NCI-H146 treated with DMSO at 0.1 percent for 48 hours (cell line): ENCODE results near the gene BPI.
"Not testable (repeated sequence)": the region's sequence is repeated elsewhere in the genome, so short reads cannot be mapped to it uniquely, and the experiment has no call there.

Source experiments
- DNase-seq: peaks from one replicate; lab custom pipeline; 2025; ENCODE audit not compliant: unreplicated experiment; lab: John Stamatoyannopoulos, UW

Gene BPI

GRCh38 chr20:38277691-38278090, 26.3 kb upstream of the BPI start:
- no peak for DNase-seq

- peak; percentile 77 for DNase-seq
These were observed 25.8 kb upstream of the BPI start for GRCh38 chr20:38278131-38278530.

GRCh38 chr20:38278763-38279162, 25.2 kb upstream of the BPI start:
- DNase-seq: no peak

- not testable (repeated sequence) for DNase-seq
These were observed 22.6 kb upstream of the BPI start for GRCh38 chr20:38281176-38281915.

DNA sequence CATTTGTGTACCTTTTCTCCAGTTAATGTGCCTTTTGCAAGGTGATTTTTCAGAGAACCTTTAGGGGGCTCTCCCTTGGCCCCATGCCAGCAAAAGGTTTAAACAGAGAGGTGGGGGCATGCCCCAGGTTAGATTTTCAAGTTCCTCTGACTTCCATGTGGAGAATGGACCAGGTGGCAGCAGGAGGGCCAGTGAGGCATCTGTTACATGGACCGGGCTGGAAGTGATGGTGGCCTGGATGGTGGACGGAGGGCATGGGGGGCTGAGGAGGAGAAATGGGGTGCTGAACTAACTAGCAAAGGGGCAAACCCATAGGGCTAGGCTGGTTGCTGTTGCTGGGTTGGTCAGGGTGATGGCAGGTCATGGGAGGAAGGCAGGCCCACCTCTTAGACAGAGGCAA, 20.7 kb upstream of the BPI start:
- no peak for DNase-seq

GRCh38 chr20:38284066-38284650, 19.8 kb upstream of the BPI start:
- DNase-seq: not testable (repeated sequence)

DNA sequence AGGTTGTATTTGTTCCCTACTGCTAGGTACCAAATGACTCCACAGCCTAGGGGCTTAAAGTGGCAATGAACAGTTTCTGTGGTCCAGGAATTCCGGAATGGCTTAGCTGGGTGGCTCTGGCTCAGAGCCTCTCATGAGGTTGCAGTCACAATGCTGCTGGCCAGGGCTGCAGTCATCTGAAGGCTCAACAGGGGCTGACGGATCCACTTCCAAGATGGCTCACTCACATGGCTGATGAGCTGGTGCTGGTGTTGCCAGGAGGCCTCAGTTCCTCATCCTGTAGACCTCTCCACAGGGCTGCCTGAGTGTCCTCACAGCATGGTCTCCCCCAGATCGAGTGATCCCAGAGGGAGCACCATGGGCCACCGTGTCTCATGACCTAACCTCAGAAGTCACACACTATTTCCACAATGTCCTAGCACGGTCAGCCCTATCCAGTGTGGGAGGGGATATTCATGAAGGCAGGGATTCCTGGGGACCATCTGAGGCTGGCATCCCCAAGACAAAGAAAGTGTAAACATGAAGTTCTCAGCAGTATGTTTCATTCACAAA, 19.0 kb upstream of the BPI start:
- DNase-seq: no peak

DNA sequence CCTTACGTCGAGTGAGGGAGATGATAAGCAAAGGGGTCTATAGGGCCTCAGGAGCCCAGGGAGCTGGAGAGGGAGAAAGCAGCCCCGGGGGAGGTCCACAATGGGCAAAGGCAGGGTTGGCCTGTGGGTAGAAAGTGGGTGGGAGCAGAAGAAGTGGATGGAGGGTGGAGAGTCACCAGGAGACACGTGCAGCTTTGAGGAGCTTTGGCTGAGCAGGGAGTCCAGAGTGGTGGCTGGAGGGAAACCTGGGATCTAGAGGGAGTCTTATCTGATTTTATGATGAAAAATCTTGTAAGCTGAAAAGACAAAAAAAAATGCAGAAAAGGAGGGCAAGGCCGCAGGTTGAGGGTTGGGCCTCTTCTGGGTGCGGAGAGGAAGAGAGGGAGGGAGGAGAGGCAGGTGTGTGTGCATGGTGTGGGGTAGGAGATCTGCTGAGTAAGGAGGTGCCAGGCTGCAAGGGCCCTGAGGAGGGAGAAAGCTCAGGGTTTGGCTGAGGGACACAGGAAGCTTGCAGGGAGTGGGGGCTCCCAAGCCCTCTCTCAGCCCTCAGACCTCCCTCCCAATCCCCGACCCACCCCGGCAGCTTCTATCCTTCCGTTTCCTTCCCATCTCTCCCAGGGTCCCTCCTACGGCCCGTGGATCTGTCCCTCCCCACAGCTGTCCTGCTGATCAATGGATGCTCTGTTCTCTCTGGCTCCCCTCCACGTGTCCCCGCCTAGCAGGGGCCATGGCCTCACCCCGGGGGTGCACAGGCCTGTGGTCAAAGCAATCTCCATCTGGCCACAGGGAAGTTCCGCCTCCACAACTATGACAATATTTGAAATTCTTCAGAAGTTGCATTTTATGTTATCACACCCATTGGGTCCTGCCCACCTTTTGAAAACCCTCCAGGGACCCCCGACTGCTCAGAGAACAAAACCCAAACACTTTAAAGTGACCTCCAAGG, 17.1 kb upstream of the BPI start:
- DNase-seq: peak; percentile 41

DNA sequence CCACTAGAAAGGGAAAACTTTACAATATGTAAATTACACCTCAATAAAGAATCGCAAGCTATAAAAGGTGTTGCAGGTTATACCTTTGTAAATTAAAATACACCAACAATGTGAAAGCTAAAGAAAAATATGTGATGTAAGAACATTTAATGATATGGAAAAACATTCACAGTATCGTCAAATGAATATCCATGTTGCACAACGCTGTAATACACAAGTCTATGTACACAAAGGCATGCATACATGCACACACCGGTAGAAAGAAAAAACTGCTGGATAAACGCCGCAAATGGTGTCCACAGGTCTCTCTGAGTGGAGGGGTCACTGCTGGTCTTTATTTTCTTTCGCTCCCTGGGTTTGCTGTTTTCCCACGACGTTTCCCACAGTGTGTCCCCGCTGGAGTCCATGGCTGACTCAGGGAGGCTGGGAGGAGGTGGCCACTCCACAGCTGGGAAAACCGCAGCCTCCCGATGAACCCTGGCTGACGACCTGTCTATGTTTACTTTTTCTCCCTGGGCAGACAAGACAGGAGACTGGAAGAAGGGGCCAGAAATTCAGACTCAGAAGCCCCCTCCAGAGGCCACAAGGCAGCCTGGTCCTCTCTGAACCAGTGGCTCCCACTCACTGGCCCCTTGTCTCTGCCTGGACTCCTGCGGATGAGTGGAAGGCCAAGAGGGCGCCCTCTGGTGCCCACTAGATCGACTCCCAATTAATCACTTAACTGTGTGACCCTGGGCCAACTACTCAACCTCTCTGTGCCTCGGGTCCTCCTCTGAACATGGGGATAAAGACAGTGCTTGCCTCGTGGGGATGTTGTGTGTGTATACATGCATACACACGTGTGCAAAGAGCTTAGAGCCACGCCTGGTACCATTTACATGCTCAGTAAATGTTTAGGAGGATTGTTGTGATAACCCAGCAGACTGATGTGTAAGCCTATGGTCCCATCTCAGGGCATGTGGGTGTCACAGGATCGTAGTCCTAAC, 12.8 kb upstream of the BPI start:
- DNase-seq: peak; percentile 54

- DNase-seq: no peak
These were observed 12.0 kb upstream of the BPI start for GRCh38 chr20:38291966-38292365.

DNA sequence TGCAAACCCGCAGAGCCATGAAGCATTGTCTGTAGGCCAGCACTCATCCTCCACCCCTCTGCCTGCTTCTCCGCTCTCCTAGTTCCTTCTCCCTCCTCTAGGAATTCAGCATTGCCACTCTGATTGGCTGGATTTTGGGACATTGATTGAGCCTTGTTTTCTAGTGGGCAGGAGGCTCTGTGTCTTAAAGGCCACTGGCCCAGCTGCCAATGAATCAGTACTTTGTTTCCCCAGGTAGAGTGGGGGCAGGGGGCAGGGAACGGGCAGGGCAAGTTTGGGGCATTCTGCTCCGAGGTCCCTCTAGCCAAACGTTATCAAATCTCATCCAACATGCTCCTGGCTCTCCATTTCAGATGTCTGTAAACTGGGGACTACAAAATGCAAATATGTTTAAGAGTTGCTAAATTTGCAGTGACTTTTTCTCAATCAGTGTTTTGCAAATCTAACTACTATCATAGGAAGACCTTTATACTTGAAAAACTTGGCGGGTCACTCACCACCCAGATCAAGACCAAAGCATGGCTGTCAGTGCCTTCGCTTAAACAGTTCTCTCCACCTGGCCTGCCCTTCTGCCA, 10.4 kb upstream of the BPI start:
- no peak for DNase-seq

DNA sequence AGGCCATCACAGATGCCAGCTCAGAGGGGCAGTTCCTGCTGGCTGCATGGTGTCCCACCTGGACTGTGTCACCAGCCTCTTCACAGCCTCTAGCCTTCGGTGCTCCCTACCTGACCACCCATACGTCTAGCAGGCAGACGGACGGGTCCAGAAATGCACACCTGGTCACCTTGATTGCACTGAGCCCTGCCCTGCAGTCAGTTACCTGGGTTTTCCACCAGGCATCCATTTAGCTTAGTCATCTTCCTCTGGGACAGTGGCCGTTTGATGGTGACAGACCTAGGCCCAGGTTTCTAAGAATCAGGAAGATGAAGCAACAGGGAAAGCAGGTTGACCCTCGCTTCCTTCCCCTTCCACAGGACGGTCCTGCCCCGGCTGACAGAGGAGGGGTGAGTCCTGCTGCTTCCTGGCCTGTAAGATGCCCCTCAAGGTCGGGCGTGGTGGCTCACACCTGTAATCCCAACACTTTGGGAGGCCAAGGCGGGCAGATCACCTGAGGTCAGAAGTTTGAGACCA, 9.8 kb upstream of the BPI start:
- DNase-seq: no peak

DNA sequence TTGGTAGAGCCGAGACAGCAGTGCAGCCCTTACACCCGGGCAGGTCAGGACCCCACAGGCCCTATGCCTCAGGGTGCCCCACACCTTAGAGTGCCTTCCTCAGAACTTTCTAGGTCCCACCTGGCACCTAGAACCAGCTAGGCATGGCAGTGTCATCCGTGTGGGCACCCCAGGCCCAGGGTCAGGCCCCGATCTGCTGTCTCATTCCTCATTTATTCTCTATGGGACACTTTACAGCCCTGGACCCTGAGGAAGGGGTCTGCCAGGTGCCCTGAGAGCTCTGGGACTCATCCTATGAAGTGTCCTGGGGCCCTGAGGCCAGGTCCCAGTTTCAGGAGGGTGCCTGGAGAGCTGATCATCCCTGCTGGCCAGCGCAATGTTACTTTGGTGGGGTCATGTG, 8.1 kb upstream of the BPI start:
- no peak for DNase-seq

GRCh38 chr20:38296433-38296832, 7.5 kb upstream of the BPI start:
- DNase-seq: no peak

DNA sequence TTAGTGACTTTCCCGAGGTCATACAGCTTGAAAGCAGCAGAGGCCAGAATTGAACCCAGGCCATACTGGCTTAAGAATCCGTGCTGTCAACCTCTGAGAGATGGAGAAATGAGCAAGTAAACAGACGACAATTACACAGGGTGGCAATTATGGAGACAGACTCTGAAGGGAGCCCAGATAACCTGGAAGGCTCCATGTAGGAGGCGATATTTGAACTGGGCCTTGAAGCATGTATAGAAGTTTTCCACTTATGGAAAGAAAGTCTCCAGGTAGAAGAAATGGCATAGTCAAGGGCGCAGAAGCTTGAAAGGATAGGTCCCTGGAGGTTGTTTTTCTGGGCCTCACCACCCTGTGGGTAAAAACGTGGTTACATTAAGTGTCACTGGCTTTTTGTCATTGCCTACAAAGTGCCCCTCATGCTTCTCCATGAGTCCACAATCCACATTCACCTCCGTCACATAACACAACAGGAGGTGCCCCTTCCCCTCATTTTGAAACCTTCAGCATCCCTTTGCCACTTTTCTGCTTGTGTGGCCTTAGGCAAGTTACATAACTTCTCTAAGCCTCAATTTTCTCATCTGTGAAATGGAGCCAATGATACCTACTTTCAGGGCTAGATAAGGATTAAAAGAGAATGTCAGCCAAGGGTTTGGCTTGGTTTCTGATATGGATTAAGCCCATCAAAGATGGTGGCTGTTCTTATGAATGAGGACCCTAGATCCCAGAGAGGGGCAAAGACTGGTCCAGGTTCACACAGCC, 5.9 kb upstream of the BPI start:
- no peak for DNase-seq

DNA sequence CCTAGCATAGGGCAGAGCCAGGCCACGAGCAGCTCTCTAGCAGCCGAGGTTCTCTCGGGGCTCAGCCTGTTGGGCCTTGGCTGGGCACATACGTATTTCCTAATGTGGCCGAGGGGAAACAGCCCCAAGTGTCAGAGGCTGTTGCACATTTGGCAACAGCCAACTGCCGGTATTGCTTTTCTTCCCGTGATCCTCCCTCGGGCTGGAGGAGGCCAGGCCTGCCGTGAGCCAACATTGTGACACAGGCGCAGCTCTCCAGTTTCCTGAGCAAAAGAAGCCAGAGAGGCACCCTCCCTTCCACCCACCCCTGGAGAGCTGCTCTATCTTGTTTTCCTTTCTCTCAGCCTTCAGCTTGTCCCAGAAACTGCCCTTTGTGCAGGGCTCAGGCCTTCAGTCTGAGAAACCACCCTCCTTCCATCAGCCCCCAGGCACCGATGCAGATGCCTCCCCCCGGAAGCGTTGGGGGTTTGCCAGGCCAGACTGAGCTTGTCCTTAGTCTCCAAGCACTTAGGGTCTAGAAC, 5.1 kb upstream of the BPI start:
- no peak for DNase-seq

- no peak for DNase-seq
These were observed 4.0 kb upstream of the BPI start for GRCh38 chr20:38299963-38300362.

- no peak for DNase-seq
These were observed 3.5 kb upstream of the BPI start for GRCh38 chr20:38300438-38300837.

- DNase-seq: no peak
These were observed 2.6 kb upstream of the BPI start for GRCh38 chr20:38301309-38301708.
